Stimulated activated naive CD8-positive, alpha-beta T cell treated with anti-CD3 and anti-CD28 coated beads, Interleukin-15, Interleukin-2, amounts not matched to agents 100 U/mL and 50 U/mL, for 24 hours (primary cell): Measurements from ENCODE around the gene BMP5.
"Not testable (repeated sequence)": the region's sequence is repeated elsewhere in the genome, so short reads cannot be mapped to it uniquely, and the experiment has no call there.

ENCODE experiments used
- ATAC-seq: fragments of 150-1000 bp; cut with Tn5 transposase; one replicate; pipeline ENCODE4 v1.10.0; 2021
- DNase-seq: peaks from one replicate; pipeline ENCODE4 v3.0.0; 2021

Gene BMP5

DNA sequence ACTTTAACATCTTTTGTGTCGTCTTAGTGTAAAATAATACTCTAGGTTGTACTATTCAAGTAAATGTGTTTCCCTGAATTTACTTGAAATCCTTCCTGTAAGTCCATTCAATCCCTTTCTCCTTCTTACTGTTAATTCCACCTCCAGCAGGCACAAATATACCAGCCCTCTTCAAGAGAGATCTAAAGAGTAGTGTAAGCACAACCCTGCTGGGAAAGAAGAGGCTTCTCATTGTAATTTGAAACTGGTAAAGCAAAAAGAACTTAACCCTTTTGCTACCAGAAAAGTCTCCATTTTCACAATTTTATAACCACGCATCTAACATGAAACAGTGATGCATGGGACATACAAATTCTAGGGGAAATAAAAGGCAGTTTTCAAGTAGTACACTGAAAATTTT, at the start of gene BMP5:
Gene BMP5, minus strand, starts transcription at position 191 of the 400 bp plus-strand sequence. CDS start 725 bp downstream, outside the sequence.
- DNase-seq (no peak), ATAC-seq (no peak)

DNA sequence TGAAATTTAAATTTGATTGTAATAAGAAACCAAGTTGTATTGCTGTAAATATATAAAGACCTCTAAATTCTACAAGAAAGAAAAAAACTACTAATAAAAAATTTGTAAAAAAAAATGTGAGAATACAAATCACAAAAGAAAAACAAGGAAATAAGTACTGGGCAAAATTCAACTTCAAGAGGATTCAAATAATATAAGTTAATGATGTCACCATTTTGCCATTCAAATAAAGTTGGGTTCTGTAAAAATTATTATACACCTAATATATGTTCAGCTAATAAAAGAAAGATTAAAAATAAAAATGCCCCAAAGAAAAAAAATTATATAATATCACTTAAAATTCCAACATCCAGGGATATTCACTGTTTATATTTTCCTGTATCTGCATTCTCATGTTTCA, 47.0 kb upstream of the BMP5 start:
- DNase-seq = no peak
- ATAC-seq = no peak

GRCh38 chr6:55919716-55920308, 44.4 kb upstream of the BMP5 start:
- DNase-seq (no peak), ATAC-seq (no peak)

- ATAC-seq = no peak
These were observed 43.2 kb upstream of the BMP5 start for GRCh38 chr6:55918639-55919038.

DNA sequence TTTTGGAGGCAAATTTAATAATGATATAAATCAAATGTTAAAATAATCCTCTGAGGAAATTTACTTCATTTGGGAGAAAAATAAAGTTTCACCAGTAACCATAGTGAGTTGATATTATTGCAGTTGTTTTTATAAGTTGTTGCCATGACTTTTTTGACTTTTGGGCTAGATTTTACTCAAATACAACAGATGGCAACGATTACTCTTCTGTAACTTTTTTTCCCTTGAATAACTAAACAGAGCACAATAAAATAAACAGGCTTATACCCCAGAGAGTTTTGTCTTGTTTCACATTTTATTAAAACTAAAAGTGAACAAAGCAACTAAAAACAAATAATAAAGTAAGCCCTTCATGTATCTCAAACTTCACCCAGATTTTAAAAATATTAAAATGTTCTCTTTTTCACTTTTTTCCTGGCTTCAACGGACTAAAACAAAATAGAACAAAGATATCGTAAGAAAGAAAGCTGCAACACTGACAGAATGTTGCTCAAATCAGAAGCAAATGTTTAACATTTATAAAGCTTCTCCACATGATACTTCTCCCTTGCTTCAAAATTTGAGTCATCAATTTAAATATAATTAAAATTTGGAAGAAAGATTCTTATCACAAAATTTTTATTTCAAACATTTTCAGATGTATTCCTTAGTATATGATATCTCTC, 42.5 kb upstream of the BMP5 start:
- ATAC-seq = no peak
- DNase-seq = no peak

More at GRCh38 chr6:55918639-55919038, 43.2 kb upstream of the BMP5 start:
- no peak for DNase-seq

DNA sequence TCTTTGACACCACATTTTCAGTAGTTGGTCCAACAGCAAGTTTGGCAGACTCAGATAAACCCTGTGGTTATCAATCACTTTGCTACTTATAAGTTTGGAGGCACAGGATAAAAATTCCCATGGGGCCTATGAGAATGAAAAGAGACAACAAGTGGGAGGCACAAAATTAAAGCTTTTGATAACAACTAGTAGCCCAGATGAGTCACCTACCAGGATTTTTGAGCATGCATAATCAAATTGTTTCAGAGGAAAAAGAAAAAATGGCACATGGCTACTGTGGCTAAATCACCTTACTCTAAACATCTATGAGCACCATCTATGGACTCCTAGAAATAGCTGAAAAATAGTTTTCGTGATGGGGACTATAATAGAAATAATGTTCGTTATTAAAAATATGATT, 40.8 kb upstream of the BMP5 start:
- ATAC-seq = no peak
- DNase-seq = no peak

- no peak for ATAC-seq
- no peak for DNase-seq
These were observed 38.1 kb upstream of the BMP5 start for GRCh38 chr6:55913228-55914195.

- ATAC-seq, DNase-seq: not testable (repeated sequence)
These were observed 35.1 kb upstream of the BMP5 start for GRCh38 chr6:55910466-55910865.

DNA sequence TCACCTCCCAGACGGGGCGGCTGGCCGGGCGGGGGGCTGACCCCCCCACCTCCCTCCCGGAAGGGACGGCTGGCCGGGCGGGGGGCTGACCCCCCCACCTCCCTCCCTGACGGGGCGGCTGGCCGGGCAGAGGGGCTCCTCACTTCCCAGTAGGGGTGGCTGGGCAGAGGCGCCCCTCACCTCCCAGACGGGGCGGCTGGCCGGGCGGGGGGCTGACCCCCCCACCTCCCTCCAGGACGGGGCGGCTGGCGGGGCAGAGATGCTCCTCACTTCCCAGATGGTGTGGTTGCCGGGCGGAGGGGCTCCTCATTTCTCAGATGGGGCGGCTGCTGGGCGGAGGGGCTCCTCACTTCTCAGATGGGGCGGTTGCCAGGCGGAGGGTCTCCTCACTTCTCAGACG, 34.5 kb upstream of the BMP5 start:
- DNase-seq, ATAC-seq: not testable (repeated sequence)

- ATAC-seq (no peak), DNase-seq (no peak)
These were observed 27.4 kb upstream of the BMP5 start for GRCh38 chr6:55902796-55903195.

DNA sequence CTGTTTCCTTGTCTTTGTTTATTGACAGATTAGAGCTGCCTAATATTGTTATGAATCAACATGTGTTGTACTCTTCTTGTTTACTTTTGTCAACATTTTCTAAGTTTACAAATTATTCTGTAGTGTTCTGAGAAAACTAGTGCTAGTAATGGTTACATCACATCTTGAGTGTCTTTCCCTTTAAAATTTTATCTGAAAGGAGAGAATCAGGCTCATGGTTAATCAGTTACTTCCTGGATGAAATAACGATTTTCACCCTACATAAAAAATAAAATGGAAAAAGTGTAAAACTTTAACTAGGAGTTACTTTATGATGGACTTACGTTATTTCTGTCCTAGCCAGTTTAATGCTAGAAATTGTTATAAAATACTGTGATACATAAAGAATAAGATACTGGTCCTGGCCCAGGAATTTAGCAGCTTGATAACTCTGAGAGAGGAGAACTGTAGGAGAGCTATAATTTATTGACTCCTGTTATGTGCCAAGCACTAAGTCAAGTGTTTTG, 26.4 kb upstream of the BMP5 start:
- no peak for DNase-seq
- no peak for ATAC-seq

DNA sequence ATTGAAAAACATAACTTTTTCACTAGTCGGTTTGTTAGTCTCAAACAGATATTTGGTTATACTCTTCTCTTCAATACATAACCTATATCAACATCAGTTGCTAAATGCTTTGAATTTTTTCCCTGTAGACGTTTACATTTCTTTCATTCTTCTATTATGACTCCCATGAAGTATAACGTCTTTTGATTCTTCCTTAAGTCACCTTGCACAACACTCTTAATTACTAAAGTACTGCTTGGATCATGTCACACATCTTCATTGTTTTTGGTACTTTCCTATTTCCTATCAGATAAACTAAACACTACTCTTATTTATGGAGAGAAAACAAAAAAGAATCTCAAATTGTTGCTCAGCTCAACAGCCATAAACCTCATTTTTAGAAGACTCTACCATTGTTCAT, 23.0 kb upstream of the BMP5 start:
- ATAC-seq (no peak), DNase-seq (no peak)

DNA sequence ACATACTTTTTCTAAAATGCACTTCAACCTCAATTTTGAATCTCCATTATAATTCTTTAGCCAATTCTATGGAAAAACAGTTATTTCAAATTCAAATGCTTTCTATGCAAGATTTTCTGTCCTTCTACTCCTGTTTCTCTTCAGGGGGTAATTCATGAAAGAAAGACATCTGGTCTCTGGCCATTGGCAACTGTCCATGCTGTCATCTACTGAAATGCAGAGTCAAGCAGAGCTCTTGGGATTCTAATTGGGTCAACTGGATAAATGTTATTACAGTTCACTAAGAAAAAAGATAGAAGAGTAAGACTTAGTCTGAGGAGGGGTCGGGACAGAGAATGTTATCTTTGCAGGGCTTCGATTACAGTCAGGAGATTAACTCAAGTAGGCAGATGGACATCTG, 22.0 kb upstream of the BMP5 start:
- no peak for ATAC-seq
- DNase-seq = no peak

DNA sequence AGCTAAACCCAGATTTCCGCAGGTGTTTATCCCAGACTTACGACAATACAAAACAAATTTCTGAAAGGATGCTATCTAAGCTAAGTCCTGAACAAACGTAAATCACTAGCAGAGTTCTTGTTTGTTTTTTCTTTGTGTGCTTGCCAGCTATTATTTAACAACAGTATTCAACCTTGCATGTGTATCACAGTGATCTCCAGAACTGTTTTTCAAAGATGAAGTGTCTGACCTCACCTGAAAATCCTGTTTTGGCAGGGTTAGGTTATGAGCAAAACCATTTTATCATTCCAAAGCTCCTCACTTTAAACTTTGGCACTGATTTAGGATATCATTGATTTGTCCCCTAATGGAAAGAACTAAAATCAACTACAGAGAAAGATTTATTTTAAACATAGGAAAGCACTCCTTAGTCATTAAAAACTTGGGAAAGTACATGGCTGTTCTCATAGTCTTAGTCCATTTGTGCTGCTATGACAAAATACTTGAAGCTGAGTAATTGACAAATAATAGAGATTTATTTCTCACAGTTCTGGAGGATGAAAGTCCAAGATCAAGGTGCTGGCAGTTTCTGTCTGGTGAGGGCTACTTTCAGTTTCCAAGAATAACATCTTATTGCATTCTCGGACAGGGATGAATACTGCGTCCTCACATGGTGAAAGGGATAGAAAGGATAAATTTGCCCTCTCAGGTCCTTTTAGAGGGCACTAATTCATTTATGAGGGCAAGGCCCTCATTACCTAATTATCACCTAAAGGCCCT, 20.8 kb upstream of the BMP5 start:
- DNase-seq = no peak
- no peak for ATAC-seq

DNA sequence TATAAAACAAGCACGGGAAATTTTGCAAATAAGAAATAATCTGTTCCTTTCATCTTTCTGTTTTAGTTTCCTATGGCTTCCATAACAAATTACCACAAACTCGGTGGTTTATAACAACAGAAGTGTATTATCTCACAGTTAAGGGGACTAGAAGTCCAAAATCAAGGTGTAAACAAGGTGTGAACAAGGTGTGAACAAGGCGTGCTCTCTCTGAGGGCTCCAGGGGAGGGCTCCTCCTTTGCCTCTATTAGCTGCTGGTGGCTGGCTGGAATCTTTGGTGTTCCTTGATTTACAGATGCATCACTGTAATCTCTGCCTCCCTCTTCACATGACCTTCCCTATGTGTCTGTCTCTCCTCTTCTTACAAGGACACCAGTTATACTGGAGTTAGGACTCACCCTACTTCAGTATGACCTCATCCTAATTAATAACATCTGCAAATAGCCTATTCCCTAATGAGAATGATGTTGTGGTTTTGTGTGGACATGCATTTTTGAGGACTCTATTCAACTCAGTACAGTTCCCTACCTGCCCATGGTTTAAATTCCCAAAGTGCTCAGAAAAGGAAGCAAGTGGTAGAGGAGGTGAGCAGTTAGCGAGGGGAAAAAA, 17.5 kb upstream of the BMP5 start:
- DNase-seq (no peak), ATAC-seq (no peak)

- ATAC-seq (no peak), DNase-seq (no peak)
These were observed 13.5 kb upstream of the BMP5 start for GRCh38 chr6:55888917-55889316.

DNA sequence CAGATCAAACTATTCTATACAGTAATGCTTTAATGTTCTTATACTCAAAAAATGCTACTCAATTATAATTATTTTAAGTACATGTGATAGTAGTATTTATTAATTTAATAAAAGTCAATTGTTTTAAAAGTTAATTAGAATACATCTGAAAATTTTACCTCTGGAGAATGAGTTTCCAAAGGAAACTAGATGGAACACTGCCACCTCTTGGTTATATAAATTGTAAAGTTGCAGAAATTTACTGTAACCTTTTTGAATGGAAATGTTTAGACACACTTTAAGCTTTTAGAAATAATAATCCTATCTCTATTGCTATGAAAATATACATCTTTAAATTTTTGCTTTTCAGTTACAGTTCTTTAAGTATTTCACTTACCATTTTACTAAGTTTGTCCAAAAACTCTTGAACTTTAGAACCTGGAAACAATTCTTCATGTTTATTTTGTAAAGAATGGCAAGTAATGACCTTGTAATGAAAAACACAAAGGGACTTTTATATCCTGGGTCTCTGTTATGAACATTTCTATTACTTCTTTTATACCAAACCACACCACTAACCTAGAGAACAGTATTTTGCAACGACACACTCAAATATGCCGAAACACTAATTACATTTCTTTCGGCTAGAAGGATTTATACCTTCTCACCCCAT, 10.9 kb upstream of the BMP5 start:
- ATAC-seq (no peak), DNase-seq (no peak)

GRCh38 chr6:55882718-55883569, 7.6 kb upstream of the BMP5 start:
- no peak for ATAC-seq

GRCh38 chr6:55877283-55877682, 1.9 kb upstream of the BMP5 start:
- DNase-seq (no peak), ATAC-seq (no peak)

More at GRCh38 chr6:55882718-55883569, 7.6 kb upstream of the BMP5 start:
- no peak for DNase-seq

- DNase-seq (no peak), ATAC-seq (no peak)
These were observed 1.1 kb downstream of the BMP5 start for GRCh38 chr6:55874316-55874715.
